Stimulated activated CD4-positive, alpha-beta T cell treated with anti-CD3 and anti-CD28 coated beads, Interleukin-2, amount 100 ng/mL, for 48 hours (primary cell): Measurements from ENCODE around the gene TGFBR3.
"Not testable (repeated sequence)": the region's sequence is repeated elsewhere in the genome, so short reads cannot be mapped to it uniquely, and the experiment has no call there.

ENCODE experiments used
- DNase-seq, 2 donors: peaks; one replicate each; pipeline ENCODE4 v3.0.0-alpha.2; 2020

Gene TGFBR3

GRCh38 chr1:91672601-91673161, 213.3 kb downstream of the TGFBR3 start:
- DNase-seq: peak; percentile 12 to 19

GRCh38 chr1:91670781-91671180, 215.2 kb downstream of the TGFBR3 start:
- DNase-seq: no peak

- no peak for DNase-seq
Measured at GRCh38 chr1:91669584-91670350, 216.2 kb downstream of the TGFBR3 start.

DNA sequence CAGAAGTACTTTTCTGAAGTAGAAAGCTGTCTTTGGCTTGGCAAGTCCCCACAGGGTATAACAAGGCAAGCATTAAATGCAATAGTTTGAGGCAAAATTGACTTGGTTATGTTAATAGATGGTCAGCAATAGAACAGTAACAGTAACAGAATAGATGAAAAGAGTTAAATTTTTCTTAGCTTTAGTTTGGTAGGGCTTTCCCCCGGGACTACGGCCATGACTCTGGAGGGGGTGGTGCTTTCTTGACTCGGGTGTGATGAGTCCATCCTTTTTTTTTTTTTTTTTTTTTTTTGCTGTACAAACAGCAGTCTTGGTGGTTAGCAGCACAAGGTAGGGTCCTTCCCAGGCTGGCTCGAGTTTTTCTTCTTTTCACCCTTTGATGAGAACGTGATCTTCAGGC, 219.3 kb downstream of the TGFBR3 start:
- not testable (repeated sequence) for DNase-seq

DNA sequence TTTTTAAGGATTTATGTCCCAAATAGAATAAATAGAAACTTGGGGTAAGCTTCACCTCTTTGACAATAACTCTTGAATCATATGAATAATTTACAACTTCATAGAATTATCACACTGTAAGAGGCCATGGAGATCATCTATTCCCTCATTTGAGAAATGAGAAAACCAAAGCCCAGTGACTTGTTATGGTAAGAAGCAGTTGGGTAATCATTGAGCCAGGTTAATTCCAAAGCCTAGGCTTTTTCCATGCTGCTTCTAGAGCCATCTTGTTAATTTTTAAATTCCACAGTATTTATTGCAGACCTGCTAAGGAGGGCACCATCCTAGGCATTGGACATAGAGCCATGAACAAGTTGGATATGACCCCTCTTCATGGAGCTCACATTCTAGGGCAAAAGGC, 224.8 kb downstream of the TGFBR3 start:
- no peak for DNase-seq

DNA sequence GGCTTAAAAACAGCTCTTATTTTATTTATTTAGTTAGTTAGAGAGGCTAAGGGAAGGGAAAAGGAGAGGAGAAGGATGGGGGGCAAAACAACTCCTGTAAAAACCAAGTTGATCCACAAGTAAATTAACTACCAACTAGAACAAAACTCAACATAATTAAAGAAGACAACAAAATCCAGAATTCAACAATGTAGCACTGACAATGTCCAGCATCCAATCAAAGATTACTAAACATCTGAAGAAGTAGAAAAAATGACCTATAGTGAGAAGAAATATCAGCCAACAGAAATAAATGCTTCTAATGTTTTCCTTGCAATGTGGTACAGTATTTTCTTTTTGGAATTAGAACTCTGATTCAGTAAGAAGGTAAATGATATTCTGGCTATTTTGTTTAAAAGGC, 225.2 kb downstream of the TGFBR3 start:
- no peak for DNase-seq

- no peak for DNase-seq
Measured at GRCh38 chr1:91655912-91656449, 230.0 kb downstream of the TGFBR3 start.

DNA sequence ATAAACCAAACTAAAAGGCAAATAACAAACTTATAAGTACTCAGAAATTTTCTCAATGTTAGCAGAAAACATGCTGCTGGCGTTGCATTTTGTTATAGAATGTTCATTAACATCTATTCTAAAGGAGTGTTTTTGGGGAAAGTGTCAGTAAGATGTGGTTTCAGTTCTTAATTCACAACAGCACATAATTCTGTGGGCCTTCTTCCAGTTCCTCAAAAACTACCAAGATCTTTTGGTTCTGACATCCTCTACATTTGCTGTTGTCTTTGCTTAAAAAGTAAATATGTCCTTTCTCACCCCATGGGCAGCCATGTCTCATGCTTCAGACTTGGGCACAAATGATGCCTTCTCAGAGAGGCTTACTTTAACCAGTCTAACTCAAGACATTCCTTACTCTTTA, 232.8 kb downstream of the TGFBR3 start:
- no peak for DNase-seq

- DNase-seq: no peak
Measured at GRCh38 chr1:91651661-91652071, 234.3 kb downstream of the TGFBR3 start.

- no peak for DNase-seq
Measured at GRCh38 chr1:91651243-91651642, 234.7 kb downstream of the TGFBR3 start.

DNA sequence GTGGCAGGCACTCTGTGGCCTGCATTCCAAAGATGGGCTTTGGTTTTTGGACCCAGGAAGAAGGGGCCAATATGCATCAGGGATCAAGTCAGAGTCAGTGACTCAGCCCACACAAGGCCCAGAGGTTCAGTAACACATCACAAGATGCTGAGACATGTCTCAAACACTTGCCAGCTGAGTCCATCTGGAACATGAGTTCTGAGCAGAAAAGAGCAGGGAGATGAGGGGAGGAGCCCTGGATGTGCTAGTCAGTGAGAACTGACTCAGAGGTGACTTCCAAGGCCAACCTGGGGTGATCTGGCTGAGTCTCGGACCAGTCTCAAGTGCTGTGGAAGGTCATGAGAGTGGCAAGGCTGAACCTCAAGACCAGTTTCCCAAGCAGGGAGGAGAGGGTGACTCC, 235.2 kb downstream of the TGFBR3 start:
- no peak for DNase-seq

DNA sequence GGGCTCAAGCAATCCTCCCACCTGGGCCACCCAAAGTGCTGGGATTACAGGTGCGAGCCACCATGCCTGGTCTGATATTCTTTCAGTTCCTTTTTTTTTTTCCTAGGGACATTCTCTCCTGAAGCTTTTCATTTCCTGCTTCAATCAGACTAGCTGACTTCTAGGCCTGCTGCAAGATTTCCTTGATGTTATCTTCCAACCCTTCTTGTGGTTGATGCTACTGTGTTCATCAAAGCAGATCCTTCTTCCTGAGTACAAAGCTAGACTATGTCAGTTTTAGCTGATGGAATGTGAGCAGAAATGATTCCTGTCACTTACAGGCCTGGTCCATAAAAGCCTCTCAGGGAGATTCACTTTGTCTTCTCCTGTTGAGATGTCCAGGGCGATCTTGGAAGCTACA, 238.9 kb downstream of the TGFBR3 start:
- DNase-seq: no peak

- DNase-seq: no peak
Measured at GRCh38 chr1:91645031-91645430, 240.9 kb downstream of the TGFBR3 start.

GRCh38 chr1:91643431-91643830, 242.5 kb downstream of the TGFBR3 start:
- no peak for DNase-seq

GRCh38 chr1:91640877-91641526, 244.9 kb downstream of the TGFBR3 start:
- no peak for DNase-seq

DNA sequence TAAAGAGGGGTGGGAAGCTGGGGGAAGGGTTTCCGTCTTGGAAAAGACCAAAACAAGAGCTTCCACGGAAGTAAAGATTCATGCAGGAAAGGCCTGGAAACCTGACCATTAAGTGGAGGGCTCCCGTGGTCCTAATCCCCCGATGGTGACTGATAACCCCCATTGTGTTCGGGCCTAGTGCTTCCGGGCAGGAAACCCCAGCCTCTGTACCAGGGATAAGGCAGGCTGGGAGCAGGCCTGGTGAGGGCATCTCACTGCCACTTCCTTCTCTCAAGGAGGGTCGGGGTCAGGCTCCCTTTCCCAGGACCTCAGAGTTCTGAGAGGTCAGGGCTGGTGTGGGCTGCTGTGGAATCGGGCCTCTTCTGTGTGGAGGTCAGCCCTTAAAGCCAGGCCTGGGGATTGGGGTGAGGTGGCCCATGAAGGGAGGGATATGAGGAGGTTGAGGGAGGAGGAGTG, 248.4 kb downstream of the TGFBR3 start:
- DNase-seq: no peak

DNA sequence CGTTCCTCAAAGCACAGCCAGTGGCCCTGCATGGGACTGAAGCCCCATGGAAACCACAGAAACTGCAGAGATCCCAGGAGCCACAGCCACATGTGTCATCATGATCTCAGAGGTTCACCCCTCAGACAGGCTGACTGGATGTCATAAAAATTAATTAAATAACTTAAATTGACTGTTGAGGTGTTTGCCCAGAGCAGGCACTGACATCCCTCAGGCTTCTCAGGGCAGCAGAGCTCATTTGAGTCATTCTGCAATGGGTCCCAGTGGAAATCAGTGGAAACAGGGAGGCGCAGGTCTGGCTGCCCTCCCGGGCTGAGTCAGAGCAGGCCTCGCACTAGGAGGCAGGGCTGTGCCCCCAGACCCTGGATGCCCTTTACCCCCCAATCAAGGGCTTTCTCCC, 250.2 kb downstream of the TGFBR3 start:
- DNase-seq: no peak

GRCh38 chr1:91633438-91633837, 252.5 kb downstream of the TGFBR3 start:
- no peak for DNase-seq

DNA sequence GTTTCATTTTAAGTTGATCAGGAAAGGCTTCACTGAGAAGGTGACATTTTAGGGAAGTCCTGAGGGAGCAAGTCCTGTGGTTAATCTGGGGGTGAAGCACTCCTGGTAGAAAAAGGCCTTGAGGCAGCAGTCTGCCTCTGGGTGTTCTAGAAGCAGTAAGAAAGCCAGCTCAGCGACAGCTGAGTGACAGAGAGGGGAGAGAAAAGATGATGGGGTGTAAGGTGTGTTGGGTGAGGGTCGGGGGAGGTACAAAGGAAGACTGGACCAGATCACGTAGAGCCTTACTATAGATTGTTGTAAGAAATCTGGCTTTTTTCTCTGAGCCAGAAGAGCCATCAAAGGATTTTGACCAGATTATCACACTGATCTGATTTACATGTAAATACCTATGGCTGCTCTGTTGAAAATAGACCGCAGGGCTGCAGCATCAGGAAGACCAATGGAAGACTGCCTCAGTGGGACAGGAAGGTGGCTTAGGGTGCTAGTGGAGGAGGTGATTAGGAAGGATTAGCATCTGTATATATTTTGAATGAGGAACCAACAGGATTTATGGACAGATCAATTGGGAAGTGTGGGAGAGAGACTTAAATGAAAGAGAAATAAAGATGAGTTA, 254.1 kb downstream of the TGFBR3 start:
- no peak for DNase-seq

GRCh38 chr1:91630803-91631202, 255.1 kb downstream of the TGFBR3 start:
- DNase-seq: no peak
